ENCODE measurements around the gene LASP1. TPM values are rescaled to one million over a fixed set of nuclear protein-coding genes. Genes with fewer than 3 reads are reported as not detected.
A peak's percentile ranks its signal among the peaks of the same experiment; 100 is the strongest.

LASP1 gene
- total RNA-seq, 1 donor from 2014 or later: 87.4 TPM

GRCh38 chr17:38857271-38857670 lies 12.6 kb upstream of the LASP1 start:
- no peaks in the 10 kb centered on the region for H3K9me3 Mint-ChIP-seq
- DNase-seq (ENCODE audit: low read depth, low spot score): no peak
- peaks cover 20% of the 10 kb centered on the region for H3K4me1 Mint-ChIP-seq
- H3K4me3 Mint-ChIP-seq: no peak overlapping the region
- H3K27ac Mint-ChIP-seq (ENCODE audit: unreplicated experiment): no peak overlapping the region
- H3K27me3 Mint-ChIP-seq (ENCODE audit: low read depth): no peaks in the 10 kb centered on the region
- TF ChIP-seq CTCF (conservative IDR thresholded peaks at IDR 0.05): no peak
- H3K36me3 Mint-ChIP-seq (ENCODE audit: low read depth): peaks cover 12% of the 10 kb centered on the region

- peaks cover 12% of the 10 kb centered on the region for H3K4me1 Mint-ChIP-seq
- peaks cover 11% of the 10 kb centered on the region for H3K27me3 Mint-ChIP-seq (ENCODE audit: low read depth)
- peak overlapping the region; percentile 67 for H3K4me3 Mint-ChIP-seq
- H3K36me3 Mint-ChIP-seq (ENCODE audit: low read depth): no peaks in the 10 kb centered on the region
- no peak for DNase-seq (ENCODE audit: low read depth, low spot score)
- no peak for TF ChIP-seq CTCF (conservative IDR thresholded peaks at IDR 0.05)
- no peaks in the 10 kb centered on the region for H3K9me3 Mint-ChIP-seq
- no peak overlapping the region for H3K27ac Mint-ChIP-seq (ENCODE audit: unreplicated experiment)
Measured at GRCh38 chr17:38861399-38861843, 8.4 kb upstream of the LASP1 start.

DNA sequence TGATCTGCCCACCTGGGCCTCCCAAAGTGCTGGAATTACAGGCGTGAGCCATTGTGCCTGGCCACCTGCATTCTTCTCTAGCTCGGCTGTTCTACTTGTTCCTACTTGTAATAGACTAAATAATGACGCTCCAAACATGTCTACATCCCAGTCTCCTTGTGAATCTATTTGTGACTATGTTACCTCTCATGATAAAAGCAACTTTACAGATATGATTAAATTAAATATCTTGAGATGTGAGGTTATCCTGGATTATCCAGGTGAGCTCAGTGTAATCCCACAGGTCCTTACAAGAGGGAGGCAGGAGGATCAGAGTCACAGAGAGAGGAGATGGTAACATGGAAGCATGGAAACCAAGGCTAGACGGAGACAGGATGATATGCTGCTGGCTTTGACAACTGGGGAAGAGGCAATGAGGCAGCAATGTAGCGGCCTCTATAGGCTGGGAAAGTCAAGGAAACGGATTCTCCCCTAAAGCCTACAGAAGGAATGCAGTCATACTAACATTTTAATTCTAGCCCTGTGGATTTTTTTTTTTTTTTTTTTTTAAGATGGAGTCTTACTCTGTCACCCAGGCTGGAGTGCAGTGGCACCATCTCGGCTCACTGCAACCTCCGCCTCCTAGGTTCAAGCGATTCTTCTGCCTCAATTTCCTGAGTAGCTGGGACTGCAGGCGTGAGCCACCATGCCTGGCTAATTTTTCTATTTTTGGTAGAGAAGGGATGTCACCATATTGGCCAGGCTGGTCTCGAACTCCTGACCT lies 5.0 kb upstream of the LASP1 start:
- Mint-ChIP-seq H3K4me3 (peak overlapping the region; percentile 97), H3K9me3 (peaks cover 2% of the 10 kb centered on the region), H3K27me3 (ENCODE audit: low read depth) (peaks cover 32% of the 10 kb centered on the region), H3K4me1 (peaks cover 35% of the 10 kb centered on the region), H3K36me3 (ENCODE audit: low read depth) (peaks cover 2% of the 10 kb centered on the region), H3K27ac (ENCODE audit: unreplicated experiment) (no peak overlapping the region)
- TF ChIP-seq CTCF (conservative IDR thresholded peaks at IDR 0.05): peak; percentile 47
- no peak for DNase-seq (ENCODE audit: low read depth, low spot score)

GRCh38 chr17:38867179-38867967 lies 2.5 kb upstream of the LASP1 start:
- Mint-ChIP-seq H3K9me3 (peaks cover 2% of the 10 kb centered on the region), H3K4me3 (peak overlapping the region; percentile 97), H3K36me3 (ENCODE audit: low read depth) (peaks cover 2% of the 10 kb centered on the region), H3K27me3 (ENCODE audit: low read depth) (peaks cover 41% of the 10 kb centered on the region), H3K4me1 (peaks cover 48% of the 10 kb centered on the region), H3K27ac (ENCODE audit: unreplicated experiment) (peak overlapping the region; percentile 15)
- peak; percentile 74 for DNase-seq (ENCODE audit: low read depth, low spot score)
- peak; percentile 69 for TF ChIP-seq CTCF (conservative IDR thresholded peaks at IDR 0.05)

DNA sequence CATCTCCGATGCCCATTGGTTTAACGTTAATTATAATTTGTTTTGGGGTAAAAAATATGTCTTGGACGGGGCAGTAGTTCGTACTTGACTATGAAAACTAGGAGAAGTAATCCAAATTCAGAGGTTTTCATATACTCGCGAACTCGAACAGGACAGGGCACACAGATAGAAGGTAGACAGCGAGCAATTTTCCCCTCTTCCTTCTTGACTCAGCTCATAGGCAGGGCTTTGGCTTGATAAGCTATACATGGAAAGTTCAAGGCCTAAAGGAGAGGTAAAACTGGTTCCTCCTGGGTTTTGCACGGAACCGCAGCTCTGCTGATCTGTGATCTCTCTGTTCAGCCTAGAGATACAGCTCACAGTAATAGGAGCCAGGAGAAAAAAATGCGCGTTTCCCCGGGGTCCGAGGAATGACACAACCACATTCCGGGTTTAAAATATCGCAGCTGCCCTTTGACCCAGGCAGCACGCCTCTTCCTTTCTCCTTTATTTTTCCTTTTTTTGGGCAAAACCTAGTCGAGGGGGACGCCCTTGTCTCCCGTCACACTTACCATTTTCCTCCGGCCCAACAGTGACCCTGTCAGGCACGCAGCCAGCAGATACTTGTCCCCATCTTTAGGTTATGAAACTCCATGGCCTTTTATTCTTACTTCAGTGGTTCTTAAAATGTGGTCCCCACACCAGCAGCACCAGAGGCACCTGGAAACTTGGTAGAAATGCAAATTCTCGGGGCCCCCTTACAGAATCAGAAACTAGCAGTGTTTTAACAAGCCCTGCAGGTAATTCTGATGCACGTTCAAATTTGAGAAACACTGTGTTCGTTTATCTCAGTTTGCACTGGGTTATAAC lies 1.7 kb upstream of the LASP1 start:
- Mint-ChIP-seq H3K27ac (ENCODE audit: unreplicated experiment) (peak overlapping the region; percentile 75), H3K4me3 (peak overlapping the region; percentile 97), H3K27me3 (ENCODE audit: low read depth) (peaks cover 41% of the 10 kb centered on the region), H3K4me1 (peaks cover 52% of the 10 kb centered on the region), H3K36me3 (ENCODE audit: low read depth) (peaks cover 2% of the 10 kb centered on the region), H3K9me3 (peaks cover 2% of the 10 kb centered on the region)
- TF ChIP-seq CTCF (conservative IDR thresholded peaks at IDR 0.05): no peak
- no peak for DNase-seq (ENCODE audit: low read depth, low spot score)

Data from neural crest cell (in vitro differentiated cells).